ENCODE results near the gene AFDN. TPM values are rescaled to one million over a fixed set of nuclear protein-coding genes. Genes with fewer than 3 reads are reported as not detected.

Gene AFDN
- total RNA-seq, 4 donors from 2014 or later: 134 to 179 (median 144) TPM

GRCh38 chr6:167791091-167791779 lies 35.5 kb upstream of the AFDN start:
- DNase-seq (ENCODE audit: low spot score in 2 of 2): no peak
- H3K4me1 ChIP-seq: peaks cover 0 to 14% (median 2%) of the 10 kb centered on the region in 4 donors
- H3K36me3 ChIP-seq: no peaks in the 10 kb centered on the region
- no peaks in the 10 kb centered on the region for H3K9me3 ChIP-seq
- no peak overlapping the region for H3K4me3 ChIP-seq
- TF ChIP-seq CTCF (IDR thresholded peaks at IDR 0.05) (no peak), EP300 (IDR thresholded peaks at IDR 0.05) (peak in 1 of 2 donors; percentile 30)
- no peak overlapping the region for H3K27ac ChIP-seq
- 75 to 82% methylated on average over 11 of the region's 11 CpGs for WGBS, 2 donors
- peaks cover 0 to 14% of the 10 kb centered on the region in 2 donors for H3K27me3 ChIP-seq

- no peak for DNase-seq (ENCODE audit: low spot score in 2 of 2)
- Histone ChIP-seq H3K4me1 (peaks cover 0 to 16% (median 2%) of the 10 kb centered on the region in 4 donors), H3K27ac (no peak overlapping the region)
Measured at GRCh38 chr6:167791780-167792478, 34.8 kb upstream of the AFDN start.

GRCh38 chr6:167793421-167793820 lies 33.3 kb upstream of the AFDN start:
- Histone ChIP-seq H3K4me1 (peaks cover 0 to 13% (median 2%) of the 10 kb centered on the region in 4 donors), H3K27me3 (peaks cover 0 to 25% of the 10 kb centered on the region in 2 donors), H3K36me3 (no peaks in the 10 kb centered on the region), H3K4me3 (no peak overlapping the region), H3K9me3 (no peaks in the 10 kb centered on the region), H3K27ac (no peak overlapping the region)
- TF ChIP-seq CTCF (IDR thresholded peaks at IDR 0.05) (no peak), EP300 (IDR thresholded peaks at IDR 0.05) (no peak), POLR2A (IDR thresholded peaks at IDR 0.05) (no peak)
- 61 to 69% methylated on average over 9 of the region's 9 CpGs for WGBS, 2 donors
- DNase-seq (ENCODE audit: low spot score in 2 of 2): no peak

More at GRCh38 chr6:167791780-167792478, 34.8 kb upstream of the AFDN start:
- H3K27me3 ChIP-seq: peaks cover 0 to 21% of the 10 kb centered on the region in 2 donors
- no peaks in the 10 kb centered on the region for H3K9me3 ChIP-seq
- H3K4me3 ChIP-seq: no peak overlapping the region
- no peaks in the 10 kb centered on the region for H3K36me3 ChIP-seq
- WGBS, 2 donors: 74 to 80% methylated on average over 13 of the region's 13 CpGs
- TF ChIP-seq CTCF (IDR thresholded peaks at IDR 0.05) (no peak), POLR2A (IDR thresholded peaks at IDR 0.05) (no peak), EP300 (IDR thresholded peaks at IDR 0.05) (no peak)

GRCh38 chr6:167794161-167795157 lies 32.3 kb upstream of the AFDN start:
- WGBS, 2 donors: 86 to 93% methylated on average over 18 of the region's 18 CpGs

More at GRCh38 chr6:167794161-167795157, 32.3 kb upstream of the AFDN start:
- no peak overlapping the region for H3K27ac ChIP-seq
- H3K4me3 ChIP-seq: no peak overlapping the region
- peaks cover 0 to 25% of the 10 kb centered on the region in 2 donors for H3K27me3 ChIP-seq
- no peak for DNase-seq (ENCODE audit: low spot score in 2 of 2)
- TF ChIP-seq POLR2A (IDR thresholded peaks at IDR 0.05) (no peak), CTCF (IDR thresholded peaks at IDR 0.05) (no peak), EP300 (IDR thresholded peaks at IDR 0.05) (no peak)
- H3K4me1 ChIP-seq: peaks cover 0 to 13% (median 2%) of the 10 kb centered on the region in 4 donors
- no peaks in the 10 kb centered on the region for H3K9me3 ChIP-seq
- no peaks in the 10 kb centered on the region for H3K36me3 ChIP-seq
